ENCODE data around the gene KLHL42. TPM values are rescaled to one million over a fixed set of nuclear protein-coding genes. Genes with fewer than 3 reads are reported as not detected.

The KLHL42 gene
- total and polyA plus RNA-seq, 2 of the 13 experiments (the other 11 are each of a cell fraction or from before 2014, with no cell fraction given) = 13.5 to 14.0 TPM

- TF ChIP-seq, protein P1, sequence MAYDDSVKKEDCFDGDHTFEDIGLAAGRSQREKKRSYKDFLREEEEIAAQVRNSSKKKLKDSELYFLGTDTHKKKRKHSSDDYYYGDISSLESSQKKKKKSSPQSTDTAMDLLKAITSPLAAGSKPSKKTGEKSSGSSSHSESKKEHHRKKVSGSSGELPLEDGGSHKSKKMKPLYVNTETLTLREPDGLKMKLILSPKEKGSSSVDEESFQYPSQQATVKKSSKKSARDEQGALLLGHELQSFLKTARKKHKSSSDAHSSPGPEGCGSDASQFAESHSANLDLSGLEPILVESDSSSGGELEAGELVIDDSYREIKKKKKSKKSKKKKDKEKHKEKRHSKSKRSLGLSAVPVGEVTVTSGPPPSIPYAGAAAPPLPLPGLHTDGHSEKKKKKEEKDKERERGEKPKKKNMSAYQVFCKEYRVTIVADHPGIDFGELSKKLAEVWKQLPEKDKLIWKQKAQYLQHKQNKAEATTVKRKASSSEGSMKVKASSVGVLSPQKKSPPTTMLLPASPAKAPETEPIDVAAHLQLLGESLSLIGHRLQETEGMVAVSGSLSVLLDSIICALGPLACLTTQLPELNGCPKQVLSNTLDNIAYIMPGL (CRISPR knock-in tag; IDR thresholded peaks at IDR 0.05; ENCODE audit: borderline replicate concordance in 1 of 2, low read depth in 1 of 2) = peak in 1 of 2 experiments; percentile 50; a peak in 1 of 4 replicates
- TF ChIP-seq ZNF180 (CRISPR knock-in tag; IDR thresholded peaks at IDR 0.05; ENCODE audit: borderline replicate concordance, low read depth) (no peak), ZC3H13 (CRISPR knock-in tag; IDR thresholded peaks at IDR 0.05) (peak; percentile 62; the same call in 1 of the 2 replicates), ZNF670 (CRISPR knock-in tag; IDR thresholded peaks at IDR 0.05; ENCODE audit: borderline replicate concordance) (peak; percentile 66; the same call in 1 of the 2 replicates), SAP130 (CRISPR knock-in tag; IDR thresholded peaks at IDR 0.05; ENCODE audit: low read depth) (peak; percentile 42; the same call in 1 of the 2 replicates), CSRNP2 (CRISPR knock-in tag; conservative IDR thresholded peaks at IDR 0.05; ENCODE audit: low read depth) (no peak), ZFAT (CRISPR knock-in tag; conservative IDR thresholded peaks at IDR 0.05) (no peak), ZMYM4 (CRISPR knock-in tag; IDR thresholded peaks at IDR 0.05) (peak; percentile 23), RXRA (CRISPR knock-in tag; IDR thresholded peaks at IDR 0.05) (peak; percentile 51; the same call in 1 of the 2 replicates), ZNF605 (CRISPR knock-in tag; IDR thresholded peaks at IDR 0.05) (no peak), ZNF589 (CRISPR knock-in tag; conservative IDR thresholded peaks at IDR 0.05) (0 out of 2 replicates have a peak, but pooled peaks have one; percentile 21), ZNF160 (CRISPR knock-in tag; IDR thresholded peaks at IDR 0.05) (peak; percentile 25; the same call in 1 of the 2 replicates), ZNF788 (CRISPR knock-in tag; IDR thresholded peaks at IDR 0.05; ENCODE audit: borderline replicate concordance) (peak; percentile 49; the same call in 1 of the 2 replicates), MYC (CRISPR knock-in tag; IDR thresholded peaks at IDR 0.05; ENCODE audit: borderline replicate concordance) (peak; percentile 54; the same call in 1 of the 2 replicates), ZNF124 (CRISPR knock-in tag; IDR thresholded peaks at IDR 0.05) (0 out of 2 replicates have a peak, but pooled peaks have one; percentile 35)
- TF ChIP-seq, protein P2, sequence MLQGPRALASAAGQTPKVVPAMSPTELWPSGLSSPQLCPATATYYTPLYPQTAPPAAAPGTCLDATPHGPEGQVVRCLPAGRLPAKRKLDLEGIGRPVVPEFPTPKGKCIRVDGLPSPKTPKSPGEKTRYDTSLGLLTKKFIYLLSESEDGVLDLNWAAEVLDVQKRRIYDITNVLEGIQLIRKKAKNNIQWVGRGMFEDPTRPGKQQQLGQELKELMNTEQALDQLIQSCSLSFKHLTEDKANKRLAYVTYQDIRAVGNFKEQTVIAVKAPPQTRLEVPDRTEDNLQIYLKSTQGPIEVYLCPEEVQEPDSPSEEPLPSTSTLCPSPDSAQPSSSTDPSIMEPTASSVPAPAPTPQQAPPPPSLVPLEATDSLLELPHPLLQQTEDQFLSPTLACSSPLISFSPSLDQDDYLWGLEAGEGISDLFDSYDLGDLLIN (CRISPR knock-in tag; IDR thresholded peaks at IDR 0.05; ENCODE audit: borderline replicate concordance) = 0 out of 2 replicates have a peak, but pooled peaks have one; percentile 38
- TF ChIP-seq, protein P3, sequence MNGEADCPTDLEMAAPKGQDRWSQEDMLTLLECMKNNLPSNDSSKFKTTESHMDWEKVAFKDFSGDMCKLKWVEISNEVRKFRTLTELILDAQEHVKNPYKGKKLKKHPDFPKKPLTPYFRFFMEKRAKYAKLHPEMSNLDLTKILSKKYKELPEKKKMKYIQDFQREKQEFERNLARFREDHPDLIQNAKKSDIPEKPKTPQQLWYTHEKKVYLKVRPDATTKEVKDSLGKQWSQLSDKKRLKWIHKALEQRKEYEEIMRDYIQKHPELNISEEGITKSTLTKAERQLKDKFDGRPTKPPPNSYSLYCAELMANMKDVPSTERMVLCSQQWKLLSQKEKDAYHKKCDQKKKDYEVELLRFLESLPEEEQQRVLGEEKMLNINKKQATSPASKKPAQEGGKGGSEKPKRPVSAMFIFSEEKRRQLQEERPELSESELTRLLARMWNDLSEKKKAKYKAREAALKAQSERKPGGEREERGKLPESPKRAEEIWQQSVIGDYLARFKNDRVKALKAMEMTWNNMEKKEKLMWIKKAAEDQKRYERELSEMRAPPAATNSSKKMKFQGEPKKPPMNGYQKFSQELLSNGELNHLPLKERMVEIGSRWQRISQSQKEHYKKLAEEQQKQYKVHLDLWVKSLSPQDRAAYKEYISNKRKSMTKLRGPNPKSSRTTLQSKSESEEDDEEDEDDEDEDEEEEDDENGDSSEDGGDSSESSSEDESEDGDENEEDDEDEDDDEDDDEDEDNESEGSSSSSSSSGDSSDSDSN (CRISPR knock-in tag; IDR thresholded peaks at IDR 0.05) = peak; percentile 69
- TF ChIP-seq, protein P4, sequence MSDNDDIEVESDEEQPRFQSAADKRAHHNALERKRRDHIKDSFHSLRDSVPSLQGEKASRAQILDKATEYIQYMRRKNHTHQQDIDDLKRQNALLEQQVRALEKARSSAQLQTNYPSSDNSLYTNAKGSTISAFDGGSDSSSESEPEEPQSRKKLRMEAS (IDR thresholded peaks at IDR 0.05) = peak; percentile 53
- TF ChIP-seq, protein P5, sequence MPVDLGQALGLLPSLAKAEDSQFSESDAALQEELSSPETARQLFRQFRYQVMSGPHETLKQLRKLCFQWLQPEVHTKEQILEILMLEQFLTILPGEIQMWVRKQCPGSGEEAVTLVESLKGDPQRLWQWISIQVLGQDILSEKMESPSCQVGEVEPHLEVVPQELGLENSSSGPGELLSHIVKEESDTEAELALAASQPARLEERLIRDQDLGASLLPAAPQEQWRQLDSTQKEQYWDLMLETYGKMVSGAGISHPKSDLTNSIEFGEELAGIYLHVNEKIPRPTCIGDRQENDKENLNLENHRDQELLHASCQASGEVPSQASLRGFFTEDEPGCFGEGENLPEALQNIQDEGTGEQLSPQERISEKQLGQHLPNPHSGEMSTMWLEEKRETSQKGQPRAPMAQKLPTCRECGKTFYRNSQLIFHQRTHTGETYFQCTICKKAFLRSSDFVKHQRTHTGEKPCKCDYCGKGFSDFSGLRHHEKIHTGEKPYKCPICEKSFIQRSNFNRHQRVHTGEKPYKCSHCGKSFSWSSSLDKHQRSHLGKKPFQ (CRISPR knock-in tag; IDR thresholded peaks at IDR 0.05; ENCODE audit: insufficient replicate concordance) = no peak
Observed at GRCh38 chr12:27780612-27781408, 777 bp downstream of the KLHL42 start (continued).
